ENCODE data around the gene ARPC4. TPM values are rescaled to one million over a fixed set of nuclear protein-coding genes. Genes with fewer than 3 reads are reported as not detected.

ARPC4 gene
- total RNA-seq, 3 donors from 2014 or later: 154 to 219 (median 212) TPM

DNA sequence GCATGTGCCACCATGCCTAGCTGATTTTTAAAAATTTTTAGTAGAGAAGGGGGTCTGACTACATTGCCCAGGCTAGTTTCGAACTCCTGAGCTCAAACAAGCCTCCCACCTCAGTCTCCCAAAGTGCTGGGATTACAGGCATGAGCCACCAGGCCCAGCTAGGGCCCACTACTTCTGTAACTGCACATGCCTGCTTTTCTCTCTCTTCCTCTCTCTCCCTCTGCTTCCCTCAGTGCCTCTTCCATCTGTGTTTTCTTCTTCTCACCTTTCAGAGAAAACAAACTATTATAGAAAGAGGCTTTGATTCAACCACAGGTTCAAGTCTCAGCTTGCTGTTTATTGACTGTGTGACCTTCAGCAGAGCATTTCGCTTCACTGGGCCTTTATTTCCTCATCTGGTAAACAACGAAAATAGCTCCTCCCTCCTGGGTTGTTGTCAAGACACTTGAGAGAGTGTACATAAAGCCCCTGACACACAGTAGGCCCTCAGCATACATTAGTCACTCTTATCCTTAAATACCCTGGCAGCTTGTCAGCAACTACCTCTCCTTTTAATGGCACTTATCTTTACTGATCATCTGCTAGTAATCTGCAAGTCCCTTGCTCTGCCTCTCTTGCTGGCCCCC is 10.8 kb upstream of the ARPC4 start:
- Histone ChIP-seq H3K4me1 (ENCODE audit: low read depth) (peaks cover 9% of the 10 kb centered on the region), H3K36me3 (ENCODE audit: low read depth) (no peaks in the 10 kb centered on the region), H3K9me3 (no peaks in the 10 kb centered on the region), H3K4me3 (no peak overlapping the region)
- no peak for DNase-seq
- TF ChIP-seq, protein P1, sequence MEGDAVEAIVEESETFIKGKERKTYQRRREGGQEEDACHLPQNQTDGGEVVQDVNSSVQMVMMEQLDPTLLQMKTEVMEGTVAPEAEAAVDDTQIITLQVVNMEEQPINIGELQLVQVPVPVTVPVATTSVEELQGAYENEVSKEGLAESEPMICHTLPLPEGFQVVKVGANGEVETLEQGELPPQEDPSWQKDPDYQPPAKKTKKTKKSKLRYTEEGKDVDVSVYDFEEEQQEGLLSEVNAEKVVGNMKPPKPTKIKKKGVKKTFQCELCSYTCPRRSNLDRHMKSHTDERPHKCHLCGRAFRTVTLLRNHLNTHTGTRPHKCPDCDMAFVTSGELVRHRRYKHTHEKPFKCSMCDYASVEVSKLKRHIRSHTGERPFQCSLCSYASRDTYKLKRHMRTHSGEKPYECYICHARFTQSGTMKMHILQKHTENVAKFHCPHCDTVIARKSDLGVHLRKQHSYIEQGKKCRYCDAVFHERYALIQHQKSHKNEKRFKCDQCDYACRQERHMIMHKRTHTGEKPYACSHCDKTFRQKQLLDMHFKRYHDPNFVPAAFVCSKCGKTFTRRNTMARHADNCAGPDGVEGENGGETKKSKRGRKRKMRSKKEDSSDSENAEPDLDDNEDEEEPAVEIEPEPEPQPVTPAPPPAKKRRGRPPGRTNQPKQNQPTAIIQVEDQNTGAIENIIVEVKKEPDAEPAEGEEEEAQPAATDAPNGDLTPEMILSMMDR (IDR thresholded peaks at IDR 0.05): no peak
- ATAC-seq: no peak
- intact Hi-C loops (cut with DNase I, micrococcal nuclease): no loop called here

DNA sequence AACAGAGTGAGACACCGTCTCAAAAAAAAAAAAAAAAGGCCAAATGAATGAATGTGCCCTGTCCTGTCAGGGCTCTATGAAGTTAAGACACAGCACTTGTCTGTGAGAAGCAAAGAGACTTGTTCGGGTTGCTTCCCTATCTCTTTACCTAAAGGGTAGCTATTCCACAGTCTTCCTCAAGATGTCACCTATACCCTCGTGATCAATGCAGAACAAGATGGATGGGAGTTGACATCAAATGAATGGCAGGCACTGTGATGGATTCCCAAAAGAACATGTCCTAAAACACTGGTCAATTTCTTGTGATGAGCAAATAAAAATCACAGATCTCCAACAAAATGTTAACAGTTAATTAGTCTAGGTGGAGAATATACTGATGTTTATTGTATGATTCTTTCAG is 10.1 kb upstream of the ARPC4 start:
- peak; percentile 19 for ATAC-seq
- peaks cover 9% of the 10 kb centered on the region for H3K4me1 ChIP-seq (ENCODE audit: low read depth)

DNA sequence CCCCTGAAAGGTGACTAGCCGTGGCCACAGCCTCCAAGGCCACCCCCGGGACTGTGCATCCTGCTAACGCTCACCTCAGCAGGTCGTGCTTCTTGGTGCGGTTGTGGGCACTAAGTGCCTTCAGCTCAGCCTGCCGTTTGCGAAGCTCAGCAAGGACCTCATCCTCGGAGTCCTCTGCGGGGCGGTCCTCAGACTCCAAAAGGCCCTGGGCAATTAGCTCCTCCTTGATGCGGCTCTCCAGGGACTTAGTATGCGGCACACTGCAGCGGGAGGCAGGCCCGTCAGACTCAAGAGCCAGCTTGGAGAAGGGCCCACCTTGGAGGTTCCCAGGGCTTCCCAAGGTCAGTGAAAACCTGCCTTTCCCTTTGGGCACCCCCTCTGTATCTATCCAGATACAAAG is 8.9 kb upstream of the ARPC4 start:
- no peaks in the 10 kb centered on the region for H3K36me3 ChIP-seq (ENCODE audit: low read depth)
- H3K4me1 ChIP-seq (ENCODE audit: low read depth): peaks cover 3% of the 10 kb centered on the region
- ATAC-seq (no peak), DNase-seq (no peak)
- TF ChIP-seq, protein P1 (IDR thresholded peaks at IDR 0.05): no peak
- intact Hi-C loops (cut with DNase I, micrococcal nuclease): no loop called here
- no peaks in the 10 kb centered on the region for H3K9me3 ChIP-seq
- H3K4me3 ChIP-seq: no peak overlapping the region

More for the DNA sequence above, 10.1 kb upstream of the ARPC4 start:
- Histone ChIP-seq H3K36me3 (ENCODE audit: low read depth) (no peaks in the 10 kb centered on the region), H3K4me3 (no peak overlapping the region), H3K9me3 (no peaks in the 10 kb centered on the region)
- TF ChIP-seq, protein P1 (IDR thresholded peaks at IDR 0.05): no peak
- intact Hi-C loops (cut with DNase I, micrococcal nuclease): no loop called here
- DNase-seq: no peak

DNA sequence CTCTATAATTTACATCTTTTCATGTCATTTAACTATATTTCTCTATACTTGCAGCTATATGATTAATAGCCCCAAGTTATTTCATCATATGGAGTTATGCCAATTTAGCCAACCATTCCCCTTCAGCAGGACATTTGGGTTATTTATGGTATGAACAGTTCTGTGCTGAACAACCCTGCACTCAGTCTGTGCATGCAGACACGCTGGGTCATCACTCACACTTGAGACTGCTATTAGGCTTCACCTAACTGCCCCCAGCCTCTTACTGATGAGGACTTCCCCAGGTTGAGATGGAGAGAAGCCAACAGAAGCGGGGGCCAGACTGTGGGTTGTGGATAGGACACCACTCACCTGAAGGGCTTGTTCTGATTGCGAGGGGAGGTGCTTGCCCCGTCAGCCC is 7.9 kb upstream of the ARPC4 start:
- H3K4me3 ChIP-seq: no peak overlapping the region
- intact Hi-C loops (cut with DNase I, micrococcal nuclease): no loop called here
- TF ChIP-seq, protein P1 (IDR thresholded peaks at IDR 0.05): no peak
- no peaks in the 10 kb centered on the region for H3K9me3 ChIP-seq
- no peak for DNase-seq
- ATAC-seq: no peak
- no peaks in the 10 kb centered on the region for H3K36me3 ChIP-seq (ENCODE audit: low read depth)
- no peaks in the 10 kb centered on the region for H3K4me1 ChIP-seq (ENCODE audit: low read depth)

DNA sequence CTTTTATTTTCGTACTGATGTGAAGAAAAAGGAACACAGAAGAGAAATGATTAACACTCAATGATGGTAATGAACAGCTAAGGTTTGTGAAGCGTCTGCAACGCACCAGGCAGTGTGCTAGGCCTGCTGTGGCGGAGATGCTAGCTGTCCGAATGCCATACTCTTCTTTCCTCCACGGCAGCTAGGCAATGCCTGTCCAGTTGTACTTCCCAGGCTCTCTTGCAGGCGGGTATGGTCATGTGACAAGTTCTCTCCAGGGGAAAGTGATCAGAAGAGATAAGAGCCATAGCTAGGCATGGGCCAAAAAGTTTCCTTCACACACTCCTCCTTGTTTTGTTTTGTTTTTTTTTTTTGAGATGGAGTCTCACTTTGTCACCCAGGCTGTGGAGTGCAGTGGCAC is 7.3 kb upstream of the ARPC4 start:
- TF ChIP-seq, protein P1 (IDR thresholded peaks at IDR 0.05): no peak
- H3K4me3 ChIP-seq: no peak overlapping the region
- H3K36me3 ChIP-seq (ENCODE audit: low read depth): no peaks in the 10 kb centered on the region
- intact Hi-C loops (cut with DNase I, micrococcal nuclease): no loop called here
- no peaks in the 10 kb centered on the region for H3K4me1 ChIP-seq (ENCODE audit: low read depth)
- DNase-seq: no peak
- ATAC-seq: no peak
- no peaks in the 10 kb centered on the region for H3K9me3 ChIP-seq

Data from mucosa of descending colon (tissue), 3 donors.